ENCODE results near the gene CDH23.

CDH23 gene

DNA sequence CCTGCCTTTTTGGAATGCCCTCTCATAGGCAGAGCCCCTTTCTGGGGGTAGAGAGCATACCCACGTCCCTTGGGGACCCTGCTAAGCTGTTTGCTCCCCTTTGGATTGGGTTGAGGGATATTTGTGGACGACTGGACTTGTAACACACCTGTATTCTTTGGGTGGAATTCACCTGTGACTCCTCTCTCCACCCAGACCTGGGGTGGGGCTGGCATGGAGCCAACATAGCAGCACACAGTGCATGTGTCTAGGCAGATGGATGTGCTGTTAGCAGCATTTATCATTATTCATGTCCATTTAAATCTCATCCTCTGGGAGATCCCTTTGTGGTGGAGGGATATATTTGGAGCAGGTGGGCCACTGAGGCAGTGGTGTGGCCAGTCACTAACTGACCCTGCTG lies 51.0 kb downstream of the CDH23 start:
- no peak overlapping the region for H4K12ac ChIP-seq (ENCODE audit: low read depth, low read length)
- H3K4me2 ChIP-seq (ENCODE audit: low read length): no peak overlapping the region
- H2BK120ac ChIP-seq (ENCODE audit: insufficient read depth, low read length, poor library complexity): no peak overlapping the region
- H2BK5ac ChIP-seq (ENCODE audit: low read depth, low read length, poor library complexity): no peak overlapping the region
- no peaks in the 10 kb centered on the region for H3K27me3 ChIP-seq (ENCODE audit: insufficient read depth, low read length)
- no peak overlapping the region for H2AFZ ChIP-seq (ENCODE audit: insufficient read depth, low read length, poor library complexity)
- no peak overlapping the region for H2BK12ac ChIP-seq (ENCODE audit: low read length)
- no peak for DNase-seq
- H3K4me1 ChIP-seq (ENCODE audit: control insufficient read depth in 1 of 2, insufficient read depth in 2 of 2, low read length in 2 of 2): no peaks in the 10 kb centered on the region
- H3K23ac ChIP-seq (ENCODE audit: low read length): no peak overlapping the region
- H3K36me3 ChIP-seq (ENCODE audit: control insufficient read depth in 1 of 2, insufficient read depth in 2 of 2, low read length in 2 of 2): no peaks in the 10 kb centered on the region
- no peak overlapping the region for H3K4ac ChIP-seq (ENCODE audit: low read depth, low read length)
- H3K9ac ChIP-seq (ENCODE audit: low read length): peak overlapping the region; percentile 29
- H4K8ac ChIP-seq (ENCODE audit: low read depth, low read length): no peak overlapping the region
- H3K14ac ChIP-seq (ENCODE audit: low read length): no peak overlapping the region
- H4K91ac ChIP-seq (ENCODE audit: low read depth, low read length): no peak overlapping the region
- H2AK5ac ChIP-seq (ENCODE audit: low read length): no peak overlapping the region
- no peak overlapping the region for H3K4me3 ChIP-seq (ENCODE audit: low read depth, low read length)
- WGBS (ENCODE audit: extremely low coverage, insufficient coverage, insufficient read length): no CpG with 5 or more reads among the region's 2 CpGs
- H3K79me2 ChIP-seq (ENCODE audit: control insufficient read depth, insufficient read depth, low read length, poor library complexity): no peaks in the 10 kb centered on the region
- no peaks in the 10 kb centered on the region for H3K79me1 ChIP-seq (ENCODE audit: low read length)
- no peaks in the 10 kb centered on the region for H3K9me3 ChIP-seq (ENCODE audit: insufficient read depth, low read depth, low read length)
- H3K18ac ChIP-seq (ENCODE audit: low read length): no peak overlapping the region
- no peak overlapping the region for H3K27ac ChIP-seq (ENCODE audit: low read depth, low read length)

DNA sequence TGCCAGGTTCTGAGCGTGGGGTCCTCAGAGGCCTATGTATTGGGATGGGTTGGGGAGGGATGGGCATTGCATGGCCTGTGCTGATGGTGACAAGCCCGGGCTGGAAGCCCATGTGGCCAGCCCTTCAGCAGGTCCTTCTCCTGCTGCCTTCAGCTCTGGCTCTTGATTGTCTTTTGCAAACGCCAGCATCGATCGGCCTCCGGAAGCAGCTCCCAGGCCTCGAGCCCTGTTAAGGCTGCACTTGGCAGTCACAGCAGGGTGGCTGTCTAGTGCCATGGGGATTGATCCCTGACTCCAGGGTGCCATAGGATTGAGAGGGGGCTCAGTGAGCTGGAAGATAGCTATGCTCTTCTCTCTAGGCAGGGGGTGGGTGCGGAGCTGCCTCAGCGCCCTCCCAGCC lies 51.4 kb downstream of the CDH23 start:
- Histone ChIP-seq H3K9me3 (ENCODE audit: insufficient read depth, low read depth, low read length) (no peaks in the 10 kb centered on the region), H4K8ac (ENCODE audit: low read depth, low read length) (no peak overlapping the region), H3K4me3 (ENCODE audit: low read depth, low read length) (no peak overlapping the region), H3K79me2 (ENCODE audit: control insufficient read depth, insufficient read depth, low read length, poor library complexity) (no peaks in the 10 kb centered on the region), H2BK12ac (ENCODE audit: low read length) (no peak overlapping the region), H3K4me2 (ENCODE audit: low read length) (no peak overlapping the region), H3K18ac (ENCODE audit: low read length) (no peak overlapping the region), H4K91ac (ENCODE audit: low read depth, low read length) (no peak overlapping the region), H3K36me3 (ENCODE audit: control insufficient read depth in 1 of 2, insufficient read depth in 2 of 2, low read length in 2 of 2) (no peaks in the 10 kb centered on the region), H2BK5ac (ENCODE audit: low read depth, low read length, poor library complexity) (no peak overlapping the region), H4K12ac (ENCODE audit: low read depth, low read length) (no peak overlapping the region), H3K23ac (ENCODE audit: low read length) (no peak overlapping the region), H3K4ac (ENCODE audit: low read depth, low read length) (no peak overlapping the region), H3K9ac (ENCODE audit: low read length) (no peak overlapping the region), H3K27ac (ENCODE audit: low read depth, low read length) (no peak overlapping the region), H2AFZ (ENCODE audit: insufficient read depth, low read length, poor library complexity) (no peak overlapping the region), H2AK5ac (ENCODE audit: low read length) (no peak overlapping the region), H2BK120ac (ENCODE audit: insufficient read depth, low read length, poor library complexity) (no peak overlapping the region), H3K27me3 (ENCODE audit: insufficient read depth, low read length) (no peaks in the 10 kb centered on the region), H3K4me1 (ENCODE audit: control insufficient read depth in 1 of 2, insufficient read depth in 2 of 2, low read length in 2 of 2) (no peaks in the 10 kb centered on the region), H3K79me1 (ENCODE audit: low read length) (no peaks in the 10 kb centered on the region), H3K14ac (ENCODE audit: low read length) (no peak overlapping the region)
- WGBS (ENCODE audit: extremely low coverage, insufficient coverage, insufficient read length): no CpG with 5 or more reads among the region's 9 CpGs
- no peak for DNase-seq

DNA sequence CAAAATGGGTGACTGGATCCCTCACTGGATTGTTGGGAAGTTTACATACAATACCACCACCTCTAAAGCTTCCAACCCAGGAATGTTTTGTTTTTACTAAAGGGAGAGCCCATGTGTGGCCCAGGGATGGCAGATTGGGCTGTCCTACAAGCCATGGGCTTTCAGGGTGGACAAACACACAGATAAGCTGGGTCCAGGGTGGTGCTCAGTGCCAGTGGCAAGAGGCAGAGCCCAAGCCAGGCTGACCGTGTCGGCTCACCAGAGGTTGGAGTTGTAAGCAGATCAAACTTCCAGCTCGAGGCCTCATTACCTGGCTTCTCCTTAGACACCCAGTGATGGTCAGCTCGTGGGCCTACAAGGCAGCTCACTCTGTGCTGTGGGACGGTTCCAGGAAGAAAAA lies 52.3 kb downstream of the CDH23 start:
- H4K8ac ChIP-seq (ENCODE audit: low read depth, low read length): no peak overlapping the region
- H3K18ac ChIP-seq (ENCODE audit: low read length): no peak overlapping the region
- no peak overlapping the region for H3K9ac ChIP-seq (ENCODE audit: low read length)
- H3K79me2 ChIP-seq (ENCODE audit: control insufficient read depth, insufficient read depth, low read length, poor library complexity): no peaks in the 10 kb centered on the region
- H3K79me1 ChIP-seq (ENCODE audit: low read length): no peaks in the 10 kb centered on the region
- no peak overlapping the region for H4K12ac ChIP-seq (ENCODE audit: low read depth, low read length)
- no peak overlapping the region for H2BK12ac ChIP-seq (ENCODE audit: low read length)
- no peaks in the 10 kb centered on the region for H3K36me3 ChIP-seq (ENCODE audit: control insufficient read depth in 1 of 2, insufficient read depth in 2 of 2, low read length in 2 of 2)
- no peak overlapping the region for H3K4me3 ChIP-seq (ENCODE audit: low read depth, low read length)
- H3K4ac ChIP-seq (ENCODE audit: low read depth, low read length): no peak overlapping the region
- no peak overlapping the region for H3K23ac ChIP-seq (ENCODE audit: low read length)
- no peaks in the 10 kb centered on the region for H3K9me3 ChIP-seq (ENCODE audit: insufficient read depth, low read depth, low read length)
- no CpG with 5 or more reads among the region's 5 CpGs for WGBS (ENCODE audit: extremely low coverage, insufficient coverage, insufficient read length)
- no peak overlapping the region for H2AFZ ChIP-seq (ENCODE audit: insufficient read depth, low read length, poor library complexity)
- no peaks in the 10 kb centered on the region for H3K4me1 ChIP-seq (ENCODE audit: control insufficient read depth in 1 of 2, insufficient read depth in 2 of 2, low read length in 2 of 2)
- no peak overlapping the region for H2BK5ac ChIP-seq (ENCODE audit: low read depth, low read length, poor library complexity)
- no peak overlapping the region for H2BK120ac ChIP-seq (ENCODE audit: insufficient read depth, low read length, poor library complexity)
- no peak overlapping the region for H3K14ac ChIP-seq (ENCODE audit: low read length)
- H3K27me3 ChIP-seq (ENCODE audit: insufficient read depth, low read length): no peaks in the 10 kb centered on the region
- DNase-seq: no peak
- H3K27ac ChIP-seq (ENCODE audit: low read depth, low read length): no peak overlapping the region
- no peak overlapping the region for H4K91ac ChIP-seq (ENCODE audit: low read depth, low read length)
- H2AK5ac ChIP-seq (ENCODE audit: low read length): no peak overlapping the region
- no peak overlapping the region for H3K4me2 ChIP-seq (ENCODE audit: low read length)

DNA sequence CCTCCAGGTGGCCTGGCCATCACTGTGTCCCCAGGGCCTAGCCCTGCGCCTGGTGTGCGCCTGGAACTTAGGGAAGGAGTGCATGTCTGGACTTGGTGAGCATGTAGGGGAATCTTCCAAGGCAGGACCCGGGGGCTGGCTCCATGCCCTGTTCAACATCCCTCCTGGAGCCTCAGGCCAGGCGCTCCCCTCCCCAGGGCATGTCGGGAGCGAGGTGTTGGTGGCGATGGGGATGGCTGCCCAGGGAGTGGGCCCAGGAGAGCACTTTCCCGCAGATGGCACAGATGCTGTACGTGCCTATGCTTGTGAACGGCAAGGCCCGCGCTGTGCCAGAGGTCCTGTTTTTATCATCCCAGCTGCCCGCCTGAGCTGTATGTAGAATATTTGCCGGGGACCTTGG lies 55.0 kb downstream of the CDH23 start:
- no peaks in the 10 kb centered on the region for H3K36me3 ChIP-seq (ENCODE audit: control insufficient read depth in 1 of 2, insufficient read depth in 2 of 2, low read length in 2 of 2)
- H3K27me3 ChIP-seq (ENCODE audit: insufficient read depth, low read length): no peaks in the 10 kb centered on the region
- no peaks in the 10 kb centered on the region for H3K4me1 ChIP-seq (ENCODE audit: control insufficient read depth in 1 of 2, insufficient read depth in 2 of 2, low read length in 2 of 2)
- H3K9ac ChIP-seq (ENCODE audit: low read length): no peak overlapping the region
- H3K9me3 ChIP-seq (ENCODE audit: insufficient read depth, low read depth, low read length): no peaks in the 10 kb centered on the region
- H3K4ac ChIP-seq (ENCODE audit: low read depth, low read length): no peak overlapping the region
- no peak overlapping the region for H2AK5ac ChIP-seq (ENCODE audit: low read length)
- H4K12ac ChIP-seq (ENCODE audit: low read depth, low read length): no peak overlapping the region
- H3K14ac ChIP-seq (ENCODE audit: low read length): no peak overlapping the region
- H3K79me1 ChIP-seq (ENCODE audit: low read length): no peaks in the 10 kb centered on the region
- no peak overlapping the region for H2BK120ac ChIP-seq (ENCODE audit: insufficient read depth, low read length, poor library complexity)
- no peaks in the 10 kb centered on the region for H3K79me2 ChIP-seq (ENCODE audit: control insufficient read depth, insufficient read depth, low read length, poor library complexity)
- H2BK12ac ChIP-seq (ENCODE audit: low read length): no peak overlapping the region
- DNase-seq: no peak
- WGBS (ENCODE audit: extremely low coverage, insufficient coverage, insufficient read length): no CpG with 5 or more reads among the region's 14 CpGs
- no peak overlapping the region for H3K18ac ChIP-seq (ENCODE audit: low read length)
- H3K4me3 ChIP-seq (ENCODE audit: low read depth, low read length): no peak overlapping the region
- H3K4me2 ChIP-seq (ENCODE audit: low read length): no peak overlapping the region
- H4K91ac ChIP-seq (ENCODE audit: low read depth, low read length): no peak overlapping the region
- no peak overlapping the region for H2BK5ac ChIP-seq (ENCODE audit: low read depth, low read length, poor library complexity)
- H3K27ac ChIP-seq (ENCODE audit: low read depth, low read length): no peak overlapping the region
- H4K8ac ChIP-seq (ENCODE audit: low read depth, low read length): no peak overlapping the region
- H3K23ac ChIP-seq (ENCODE audit: low read length): no peak overlapping the region
- H2AFZ ChIP-seq (ENCODE audit: insufficient read depth, low read length, poor library complexity): no peak overlapping the region
